Tibial nerve (tissue), 4 donors: ENCODE data around the gene PIGBOS1. TPM values are rescaled to one million over a fixed set of nuclear protein-coding genes. Genes with fewer than 3 reads are reported as not detected.
"Not testable (repeated sequence)": the region's sequence is repeated elsewhere in the genome, so short reads cannot be mapped to it uniquely, and the experiment has no call there.

Experiments used
- DNase-seq, 2 donors: peaks; one replicate each; pipeline ENCODE4 v3.0.0-alpha.2; 2019; ENCODE audit warnings: low spot score in 2 of 2
- H3K27ac ChIP-seq, 4 donors: fragments of 200-600 bp; sonication (generic) in 3 of 4; one replicate each; pipeline ENCODE4 v1.5.1; 2017 to 2019; ENCODE audit warnings: mild to moderate bottlenecking in 1 of 4
- H3K27me3 ChIP-seq, 2 donors: fragments of 200-600 bp; sonication (generic) in 1 of 2; one replicate each; pipeline versions ENCODE4 v1.5.1 to v1.6.0; 2017 to 2019
- H3K36me3 ChIP-seq, 3 donors: fragments of 200-600 bp; sonication (generic); one replicate each; pipeline ENCODE4 v1.5.1; 2018 to 2019
- H3K4me1 ChIP-seq, 4 donors: fragments of 200-600 bp; sonication (generic) in 3 of 4; one replicate each; pipeline ENCODE4 v1.5.1; 2017 to 2019
- H3K4me3 ChIP-seq, 4 donors: fragments of 200-600 bp; sonication (generic) in 3 of 4; one replicate each; pipeline ENCODE4 v1.5.1; 2017 to 2019; ENCODE audit warnings: mild to moderate bottlenecking in 1 of 4, moderate library complexity in 1 of 4
- H3K9me3 ChIP-seq, 4 donors: fragments of 200-600 bp; sonication (generic) in 3 of 4; one replicate each; pipeline ENCODE4 v1.5.1; 2017 to 2019
- EP300 ChIP-seq, 2 donors: sonication (generic); formaldehyde crosslinking; IDR thresholded peaks; one replicate each; pipeline ENCODE4 v1.6.1; 2017; ENCODE audit warnings: antibody characterized with exemption in 2 of 2, mild to moderate bottlenecking in 1 of 2
- POLR2A ChIP-seq, 2 donors: fragments of 450-650 bp; IDR thresholded peaks; one replicate each; pipeline ENCODE4 v1.6.1; 2017; ENCODE audit warnings: antibody characterized with exemption in 2 of 2, mild to moderate bottlenecking in 2 of 2, moderate library complexity in 2 of 2
- WGBS, 2 donors: methylation state at CpG; one replicate each; pipeline ENCODE4 v1.1.5; 2018; 5-methylcytosine and 5-hydroxymethylcytosine counted together
- total RNA-seq, 4 donors: library from RNA; depleted of rRNA; stranded (reverse); fragments of >200 nt; gene quantifications; one replicate each; pipeline ENCODE4 v1.1.0, GENCODE V29; 2016
- TF ChIP-seq, protein P1 (sequence below), 5 experiments: fragments of 200-600 bp in 3 of 5; fragments of 450-650 bp in 2 of 5; sonication (generic) in 3 of 5; IDR thresholded peaks; one replicate each; pipeline ENCODE4 v1.5.1; 2016 to 2019; ENCODE audit warnings: antibody characterized with exemption in 5 of 5, mild to moderate bottlenecking in 3 of 5, moderate library complexity in 2 of 5

The PIGBOS1 gene
- total RNA-seq, 4 donors from 2014 or later: 7.9 to 35.8 (median 16.5) TPM

DNA sequence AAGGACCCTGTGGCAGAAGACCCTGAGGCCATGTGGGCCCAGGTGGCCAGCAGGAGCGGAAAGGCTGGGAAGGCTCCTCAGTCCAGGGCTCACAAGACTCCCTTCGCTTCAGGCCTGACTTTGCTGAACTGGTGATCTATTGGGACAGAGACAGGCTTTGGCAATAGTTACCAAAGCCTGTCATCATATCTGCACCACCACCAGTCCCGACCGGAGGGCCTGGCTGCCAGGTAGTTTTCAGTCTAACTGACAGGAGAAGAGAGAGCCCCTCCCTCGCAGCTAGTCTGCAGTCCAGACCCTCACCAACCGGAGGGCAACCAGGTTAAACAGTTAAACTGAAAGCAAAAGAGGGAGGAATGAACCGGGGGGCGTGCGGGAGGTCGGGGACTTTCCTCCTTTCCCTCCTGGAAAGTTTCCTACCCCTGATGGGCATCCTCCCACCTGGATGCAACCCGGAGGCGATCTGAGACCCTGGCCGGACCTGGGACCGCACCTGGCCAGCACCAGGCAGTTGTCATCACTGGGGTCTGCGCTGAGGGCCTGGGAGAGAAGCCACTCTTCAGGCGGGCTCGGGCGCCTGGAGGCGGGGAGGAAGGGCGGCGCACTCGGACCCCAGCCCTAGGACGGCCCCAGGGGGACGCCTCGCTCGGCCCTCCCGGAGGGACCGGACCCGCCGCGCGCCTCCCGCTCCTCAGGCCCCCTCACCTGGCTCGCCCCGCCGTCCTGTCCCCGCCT, 29.7 kb downstream of the PIGBOS1 start:
- Histone ChIP-seq H3K27me3 (no peaks in the 10 kb centered on the region), H3K9me3 (no peaks in the 10 kb centered on the region), H3K36me3 (no peaks in the 10 kb centered on the region), H3K27ac (peak overlapping the region; percentile 57 to 89 (median 85)), H3K4me3 (peak overlapping the region; percentile 56 to 96 (median 88)), H3K4me1 (peaks cover 0 to 11% (median 2%) of the 10 kb centered on the region in 4 donors)
- DNase-seq: peak in 1 of 2 donors; percentile 26
- TF ChIP-seq, protein P1, sequence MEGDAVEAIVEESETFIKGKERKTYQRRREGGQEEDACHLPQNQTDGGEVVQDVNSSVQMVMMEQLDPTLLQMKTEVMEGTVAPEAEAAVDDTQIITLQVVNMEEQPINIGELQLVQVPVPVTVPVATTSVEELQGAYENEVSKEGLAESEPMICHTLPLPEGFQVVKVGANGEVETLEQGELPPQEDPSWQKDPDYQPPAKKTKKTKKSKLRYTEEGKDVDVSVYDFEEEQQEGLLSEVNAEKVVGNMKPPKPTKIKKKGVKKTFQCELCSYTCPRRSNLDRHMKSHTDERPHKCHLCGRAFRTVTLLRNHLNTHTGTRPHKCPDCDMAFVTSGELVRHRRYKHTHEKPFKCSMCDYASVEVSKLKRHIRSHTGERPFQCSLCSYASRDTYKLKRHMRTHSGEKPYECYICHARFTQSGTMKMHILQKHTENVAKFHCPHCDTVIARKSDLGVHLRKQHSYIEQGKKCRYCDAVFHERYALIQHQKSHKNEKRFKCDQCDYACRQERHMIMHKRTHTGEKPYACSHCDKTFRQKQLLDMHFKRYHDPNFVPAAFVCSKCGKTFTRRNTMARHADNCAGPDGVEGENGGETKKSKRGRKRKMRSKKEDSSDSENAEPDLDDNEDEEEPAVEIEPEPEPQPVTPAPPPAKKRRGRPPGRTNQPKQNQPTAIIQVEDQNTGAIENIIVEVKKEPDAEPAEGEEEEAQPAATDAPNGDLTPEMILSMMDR (IDR thresholded peaks at IDR 0.05): no peak
- TF ChIP-seq POLR2A (IDR thresholded peaks at IDR 0.05): no peak
- TF ChIP-seq EP300 (IDR thresholded peaks at IDR 0.05): peak in 1 of 2 donors; percentile 12
- 6 to 7% methylated on average over 23 to 33 of the region's 37 CpGs for WGBS, 2 donors

DNA sequence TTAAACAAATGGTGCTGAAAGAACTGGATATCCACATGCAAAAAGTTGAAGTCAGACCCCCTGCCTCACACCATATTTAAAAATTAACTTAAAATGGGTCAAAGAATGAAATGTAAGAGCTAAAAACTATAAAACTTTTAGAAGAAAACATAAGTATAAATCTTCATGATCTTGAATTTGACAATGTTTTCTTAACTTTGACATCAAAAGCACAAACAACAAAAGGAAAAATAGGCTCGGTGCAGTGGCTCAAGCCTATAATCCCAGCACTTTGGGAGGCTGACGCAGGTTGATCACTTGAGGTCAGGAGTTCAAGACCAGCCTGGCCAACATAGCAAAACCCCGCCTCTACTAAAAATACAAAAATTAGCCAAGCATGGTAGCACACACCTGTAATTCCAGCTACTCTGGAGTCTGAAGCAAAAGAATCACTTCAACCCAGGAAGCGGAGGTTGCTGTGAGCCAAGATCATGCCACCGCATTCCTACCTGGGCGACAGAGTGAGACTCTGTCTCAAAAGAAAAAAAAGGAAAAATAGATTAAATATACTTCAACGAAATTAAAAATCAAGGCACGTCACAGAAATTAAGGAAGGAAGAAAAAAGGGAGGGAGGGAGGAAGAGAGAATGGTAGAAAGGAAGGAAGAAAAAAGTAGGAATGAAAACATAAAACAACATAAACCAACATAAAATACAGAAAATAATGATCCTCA, 30.8 kb downstream of the PIGBOS1 start:
- no peaks in the 10 kb centered on the region for H3K9me3 ChIP-seq
- 91 to 94% methylated on average over 8 of the region's 8 CpGs for WGBS, 2 donors
- peaks cover 0 to 11% (median 2%) of the 10 kb centered on the region in 4 donors for H3K4me1 ChIP-seq
- H3K27me3 ChIP-seq: no peaks in the 10 kb centered on the region
- H3K36me3 ChIP-seq: no peaks in the 10 kb centered on the region
- no peak overlapping the region for H3K27ac ChIP-seq
- H3K4me3 ChIP-seq: no peak overlapping the region
- TF ChIP-seq POLR2A (IDR thresholded peaks at IDR 0.05): no peak
- TF ChIP-seq, protein P1 (IDR thresholded peaks at IDR 0.05): no peak
- TF ChIP-seq EP300 (IDR thresholded peaks at IDR 0.05): no peak
- no peak for DNase-seq

DNA sequence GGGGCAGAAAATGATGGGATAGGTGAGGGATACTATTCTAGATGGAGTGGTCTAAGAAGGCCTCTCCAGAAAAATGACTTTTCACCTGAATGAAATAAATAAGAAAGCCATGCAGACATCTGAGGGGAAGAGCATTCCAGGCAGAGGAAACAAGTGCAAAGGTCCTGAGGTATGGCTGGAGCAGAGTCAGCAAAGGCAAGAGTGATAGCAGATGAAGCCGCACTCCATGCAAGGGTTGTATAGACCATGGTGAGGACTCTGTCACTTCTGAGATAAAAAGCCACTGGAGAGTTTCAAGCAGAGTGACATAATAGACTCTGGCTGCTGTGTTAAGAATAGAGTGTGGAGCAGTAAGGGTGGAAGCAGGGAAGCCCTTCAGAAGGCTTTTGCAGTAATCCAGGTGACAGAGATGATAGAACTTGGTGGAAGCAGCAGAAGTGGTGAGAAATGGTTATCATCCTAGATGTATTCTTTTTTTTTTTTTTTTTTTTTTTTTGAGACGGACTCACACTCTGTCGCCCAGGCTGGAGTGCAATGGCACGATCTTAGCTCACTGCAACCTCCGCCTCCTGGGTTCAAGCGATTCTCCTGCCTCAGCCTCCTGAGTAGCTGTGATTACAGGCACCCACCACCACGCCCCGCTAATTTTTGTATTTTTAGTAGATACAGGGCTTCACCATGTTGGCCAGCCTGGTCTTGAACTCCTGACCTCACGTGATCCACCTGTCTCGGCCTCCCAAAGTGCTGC, 32.3 kb downstream of the PIGBOS1 start:
- H3K9me3 ChIP-seq, H3K36me3 ChIP-seq, H3K27ac ChIP-seq, H3K27me3 ChIP-seq, H3K4me3 ChIP-seq, DNase-seq: not testable (repeated sequence)
- peaks cover 0 to 11% (median 4%) of the 10 kb centered on the region in 4 donors for H3K4me1 ChIP-seq
- WGBS, 2 donors: 97% methylated on average over 10 of the region's 10 CpGs

DNA sequence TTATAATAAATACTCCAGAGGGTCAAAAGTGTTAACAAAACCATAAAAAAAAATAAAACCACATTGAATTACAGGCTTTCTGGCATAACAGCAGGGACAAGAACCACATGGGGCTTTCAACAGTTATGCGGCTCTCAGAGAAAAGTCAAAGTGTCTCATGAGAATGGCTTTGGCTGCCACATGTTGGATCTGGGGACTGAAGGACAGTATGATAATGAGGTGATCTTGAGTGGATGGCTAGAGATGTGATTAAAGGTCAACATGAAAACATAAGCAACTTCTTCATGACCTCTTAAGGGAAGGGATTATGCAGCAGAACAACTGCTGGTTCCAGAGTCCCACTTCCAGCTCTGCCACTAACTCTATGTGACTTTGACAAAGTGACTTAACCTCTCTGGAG, 34.5 kb downstream of the PIGBOS1 start:
- no peaks in the 10 kb centered on the region for H3K27me3 ChIP-seq
- H3K36me3 ChIP-seq: no peaks in the 10 kb centered on the region
- no peak for DNase-seq
- TF ChIP-seq POLR2A (IDR thresholded peaks at IDR 0.05): no peak
- TF ChIP-seq EP300 (IDR thresholded peaks at IDR 0.05): no peak
- TF ChIP-seq, protein P1 (IDR thresholded peaks at IDR 0.05): no peak
- H3K27ac ChIP-seq: no peak overlapping the region
- WGBS, 2 donors: 72 to 82% methylated on average over 1 of the region's 1 CpG
- H3K4me3 ChIP-seq: no peak overlapping the region
- H3K4me1 ChIP-seq: peaks cover 0 to 7% (median 2%) of the 10 kb centered on the region in 4 donors
- no peaks in the 10 kb centered on the region for H3K9me3 ChIP-seq

DNA sequence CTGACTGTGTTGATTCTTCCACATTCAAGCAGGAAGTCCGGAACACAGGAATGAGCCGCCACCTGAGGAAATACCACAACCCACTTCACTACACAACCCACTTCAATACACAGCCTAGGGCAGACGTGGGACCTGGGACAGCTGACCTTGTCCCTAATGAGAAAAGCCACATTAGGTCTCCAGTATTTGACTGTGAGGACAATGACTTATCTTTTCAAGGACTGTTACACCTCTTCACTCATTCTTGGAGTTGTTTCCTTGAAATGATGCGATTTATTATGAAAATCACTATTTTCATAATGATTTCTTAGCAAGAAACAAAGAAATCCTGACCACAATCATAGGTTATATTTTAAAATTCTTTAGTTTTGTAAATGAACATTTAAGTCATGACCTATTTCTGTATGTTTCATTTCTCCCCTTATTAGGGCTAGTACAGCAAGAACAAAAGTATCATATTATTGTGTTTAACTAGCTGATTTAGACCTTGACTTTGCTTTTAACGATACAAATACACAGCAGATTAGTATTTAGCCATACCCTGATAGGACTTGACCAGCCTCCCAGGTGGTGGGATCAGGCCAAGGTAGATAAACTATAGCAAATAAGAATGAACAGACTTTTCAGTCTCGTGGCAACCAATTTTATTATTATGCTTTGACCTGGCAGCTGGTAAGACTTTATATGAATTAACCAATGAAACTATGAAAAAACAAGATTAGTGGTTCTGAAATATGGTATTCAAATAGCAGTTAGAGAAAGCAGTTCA, 35.4 kb downstream of the PIGBOS1 start:
- Histone ChIP-seq H3K9me3 (no peaks in the 10 kb centered on the region), H3K27ac (no peak overlapping the region), H3K4me3 (no peak overlapping the region), H3K36me3 (no peaks in the 10 kb centered on the region), H3K4me1 (peaks cover 0 to 3% (median 0%) of the 10 kb centered on the region in 4 donors), H3K27me3 (no peaks in the 10 kb centered on the region)
- DNase-seq: no peak
- 75 to 92% methylated on average over 6 of the region's 6 CpGs for WGBS, 2 donors
- no peak for TF ChIP-seq EP300 (IDR thresholded peaks at IDR 0.05)
- TF ChIP-seq, protein P1 (IDR thresholded peaks at IDR 0.05): no peak
- TF ChIP-seq POLR2A (IDR thresholded peaks at IDR 0.05): no peak
